ENCODE data around the gene RPS18.
"Not testable (repeated sequence)": the region's sequence is repeated elsewhere in the genome, so short reads cannot be mapped to it uniquely, and the experiment has no call there.

Gene RPS18

GRCh38 chr6:33251395-33252012 is 20.4 kb upstream of the RPS18 start:
- no peak for TF ChIP-seq CTCF (IDR thresholded peaks at IDR 0.05; ENCODE audit: low read depth, low read length)

GRCh38 chr6:33252759-33253158 is 19.1 kb upstream of the RPS18 start:
- TF ChIP-seq CTCF (IDR thresholded peaks at IDR 0.05; ENCODE audit: low read depth, low read length), result no peak
- no peak overlapping the region for H3K4me3 ChIP-seq (ENCODE audit: low read depth, low read length)

More at GRCh38 chr6:33251395-33252012, 20.4 kb upstream of the RPS18 start:
- no peak overlapping the region for H3K4me3 ChIP-seq (ENCODE audit: low read depth, low read length)

- no peak overlapping the region for H3K4me3 ChIP-seq (ENCODE audit: low read depth, low read length)
- no peak for TF ChIP-seq CTCF (IDR thresholded peaks at IDR 0.05; ENCODE audit: low read depth, low read length)
Observed at GRCh38 chr6:33254591-33254990, 17.3 kb upstream of the RPS18 start.

- no peak overlapping the region for H3K4me3 ChIP-seq (ENCODE audit: low read depth, low read length)
- TF ChIP-seq CTCF (IDR thresholded peaks at IDR 0.05; ENCODE audit: low read depth, low read length), result no peak
Observed at GRCh38 chr6:33259032-33259431, 12.8 kb upstream of the RPS18 start.

- not testable (repeated sequence) for H3K4me3 ChIP-seq (ENCODE audit: low read depth, low read length)
Observed at GRCh38 chr6:33262490-33262889, 9.4 kb upstream of the RPS18 start.

GRCh38 chr6:33264015-33264414 is 7.9 kb upstream of the RPS18 start:
- no peak overlapping the region for H3K4me3 ChIP-seq (ENCODE audit: low read depth, low read length)
- TF ChIP-seq CTCF (IDR thresholded peaks at IDR 0.05; ENCODE audit: low read depth, low read length), result no peak

GRCh38 chr6:33271117-33271467 is 783 bp upstream of the RPS18 start:
- peak overlapping the region; percentile 75 for H3K4me3 ChIP-seq (ENCODE audit: low read depth, low read length)
- TF ChIP-seq CTCF (IDR thresholded peaks at IDR 0.05; ENCODE audit: low read depth, low read length), result no peak

Measured in WI38 (cell line).